ENCODE results near the gene LTC4S. TPM values are rescaled to one million over a fixed set of nuclear protein-coding genes. Genes with fewer than 3 reads are reported as not detected.

The LTC4S gene
- total RNA-seq, 1 experiment from 2014 or later, result not detected

Other genes starting within 250 kb of the LTC4S start
- 21.0 and 24.5 TPM in 2 replicates for gene RUFY1, start 243.4 kb upstream of the LTC4S start, total RNA-seq (2014; rRNA removed; shearing (Covaris generic))
- 316 and 329 TPM in 2 replicates for gene HNRNPH1, start 170.3 kb upstream of the LTC4S start, total RNA-seq (2014; rRNA removed; shearing (Covaris generic))
- not detected in 2 replicates for gene CBY3, start 113.0 kb upstream of the LTC4S start, total RNA-seq (2014; rRNA removed; shearing (Covaris generic))
- 383 and 428 TPM in 2 replicates for gene CANX, start 95.0 kb upstream of the LTC4S start, total RNA-seq (2014; rRNA removed; shearing (Covaris generic))
- 5.0 and 5.2 TPM in 2 replicates for gene MAML1, start 61.2 kb upstream of the LTC4S start, total RNA-seq (2014; rRNA removed; shearing (Covaris generic))
- gene MGAT4B, start 12.9 kb downstream of the LTC4S start, total RNA-seq (2014; rRNA removed; shearing (Covaris generic)), result 97.7 and 99.4 TPM in 2 replicates
- gene SQSTM1, start 26.9 kb downstream of the LTC4S start, total RNA-seq (2014; rRNA removed; shearing (Covaris generic)), result 131 and 132 TPM in 2 replicates
- gene MRNIP, start 64.8 kb downstream of the LTC4S start, total RNA-seq (2014; rRNA removed; shearing (Covaris generic)), result 8.8 and 9.3 TPM in 2 replicates
- gene TBC1D9B, start 113.9 kb downstream of the LTC4S start, total RNA-seq (2014; rRNA removed; shearing (Covaris generic)), result 22.0 and 25.8 TPM in 2 replicates

All from RPMI7951 (cell line).